ENCODE data around the gene GCH1.

DNA sequence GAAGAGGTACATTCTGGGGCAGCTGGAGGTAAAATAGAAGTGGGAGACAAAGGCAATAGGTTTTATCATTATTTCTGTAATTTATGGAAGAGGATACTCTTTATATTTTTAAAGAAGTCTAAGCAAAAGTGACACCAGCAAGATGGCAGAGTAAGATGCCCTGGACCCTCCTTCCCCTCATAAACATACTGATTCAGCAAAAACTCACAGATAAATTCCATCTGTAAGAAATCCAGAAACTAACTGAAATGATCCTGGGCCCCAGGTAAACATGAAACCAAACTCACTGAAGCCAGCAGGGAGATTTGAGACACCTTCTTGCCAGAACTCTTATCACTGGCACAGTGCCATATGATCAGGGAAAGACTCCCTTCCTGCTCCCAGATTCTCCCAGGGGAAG is 79.9 kb downstream of the GCH1 start:
- TF ChIP-seq ZNF274 (IDR thresholded peaks at IDR 0.05; ENCODE audit: low read depth, low read length) (no peak), YY1 (IDR thresholded peaks at IDR 0.05; ENCODE audit: insufficient read depth, insufficient read length) (no peak)

Measured in NT2/D1 (cell line).